GM23338 (cell line): ENCODE results near the gene SLC16A6.

Experiments
- CREB1 ChIP-seq: fragments of 250-450 bp; sonication (Bioruptor Pico); IDR thresholded peaks from 2 replicates; pipeline ENCODE4 v1.5.0; 2020; ENCODE audit warnings: low read depth, mild to moderate bottlenecking, moderate library complexity
- CTCF ChIP-seq, 2 experiments: fragments of 200-600 bp in 1 of 2; sonication (generic) in 1 of 2; conservative IDR thresholded peaks; 2 replicates each; pipeline versions ENCODE4 v1.5.1 to v1.6.1; 2016 to 2017; ENCODE audit warnings: antibody characterized with exemption in 2 of 2, low read depth in 2 of 2, mild to moderate bottlenecking in 2 of 2, moderate library complexity in 1 of 2
- EZH2 ChIP-seq: fragments of 200-600 bp; sonication (generic); IDR thresholded peaks from one replicate; pipeline ENCODE4 v1.8.0; 2017; ENCODE audit warnings: antibody characterized with exemption, mild to moderate bottlenecking, low read depth; ENCODE audit not compliant: unreplicated experiment
- EZH2phosphoT487 ChIP-seq: fragments of 200-600 bp; sonication (generic); IDR thresholded peaks from one replicate; pipeline ENCODE4 v1.8.1; 2018; ENCODE audit warnings: antibody characterized with exemption; ENCODE audit not compliant: unreplicated experiment
- JUNB ChIP-seq: IDR thresholded peaks from one replicate; pipeline ENCODE4 v1.6.1; 2016; ENCODE audit warnings: antibody characterized with exemption; ENCODE audit not compliant: unreplicated experiment
- NANOG ChIP-seq: IDR thresholded peaks from 2 replicates; pipeline ENCODE4 v1.6.1; 2016; ENCODE audit warnings: antibody characterized with exemption, borderline replicate concordance
- POLR2AphosphoS5 ChIP-seq: IDR thresholded peaks from 2 replicates; pipeline ENCODE4 v1.6.1; 2016; ENCODE audit warnings: antibody characterized with exemption, low read depth
- REST ChIP-seq: IDR thresholded peaks from one replicate; pipeline ENCODE4 v1.6.1; 2018; ENCODE audit warnings: antibody characterized with exemption; ENCODE audit not compliant: unreplicated experiment
- STAT1 ChIP-seq: IDR thresholded peaks from one replicate; pipeline ENCODE4 v1.6.1; 2016; ENCODE audit warnings: antibody characterized with exemption; ENCODE audit not compliant: unreplicated experiment
- ZNF114 ChIP-seq: fragments of 250-450 bp; sonication (Bioruptor Pico); IDR thresholded peaks from 2 replicates; pipeline ENCODE4 v1.5.0; 2020; ENCODE audit warnings: mild to moderate bottlenecking, moderate library complexity
- ZNF462 ChIP-seq: fragments of 250-450 bp; sonication (Bioruptor Pico); IDR thresholded peaks from 2 replicates; pipeline ENCODE4 v1.5.0; 2020; ENCODE audit warnings: mild to moderate bottlenecking, moderate library complexity

- TF ChIP-seq CTCF (conservative IDR thresholded peaks at IDR 0.05; ENCODE audit: low read depth in 2 of 2): no peak
- TF ChIP-seq POLR2AphosphoS5: no peak
- TF ChIP-seq EZH2: no peak
- TF ChIP-seq ZNF462 (CRISPR knock-in tag): no peak
- no peak for TF ChIP-seq CREB1 (CRISPR knock-in tag)
- TF ChIP-seq JUNB: no peak
- TF ChIP-seq ZNF114 (CRISPR knock-in tag): no peak
- TF ChIP-seq REST: no peak
- no peak for TF ChIP-seq EZH2phosphoT487
- no peak for TF ChIP-seq NANOG
- TF ChIP-seq STAT1: no peak
Observed at GRCh38 chr17:68329331-68329730, 38.4 kb upstream of the SLC16A6 start.
